GM23338 (cell line): Measurements from ENCODE around the gene AARS2. TPM values are rescaled to one million over a fixed set of nuclear protein-coding genes. Genes with fewer than 3 reads are reported as not detected.

Source experiments
- ATAC-seq: fragments of 200-7000 bp; cut with Tn5 transposase; 3 replicates; pipeline ENCODE4 v1.9.1; 2020
- DNase-seq: peaks from one replicate; pipeline ENCODE4 v3.0.0-alpha.2; 2015; ENCODE audit warnings: low spot score
- H2AFZ ChIP-seq: fragments of 200-600 bp; sonication (generic); 2 replicates; pipeline ENCODE4 v1.8.0; 2016; ENCODE audit warnings: antibody characterized with exemption, mild to moderate bottlenecking, moderate library complexity
- H3F3A ChIP-seq: fragments of 200-600 bp; sonication (generic); replicated peaks from 2 replicates; pipeline ENCODE4 v1.8.0; 2017; ENCODE audit warnings: antibody characterized with exemption, mixed run types, low read depth
- H3K27ac ChIP-seq: fragments of 200-600 bp; sonication (generic); 2 replicates; pipeline ENCODE4 v1.6.1; 2016; ENCODE audit warnings: low read depth
- H3K27me3 ChIP-seq: fragments of 200-600 bp; sonication (generic); 2 replicates; pipeline ENCODE4 v1.8.0; 2016; ENCODE audit warnings: mild to moderate bottlenecking, mixed run types, moderate library complexity; ENCODE audit not compliant: insufficient read depth
- H3K36me3 ChIP-seq: fragments of 200-600 bp; sonication (generic); 2 replicates; pipeline ENCODE4 v1.8.0; 2016; ENCODE audit warnings: mild to moderate bottlenecking; ENCODE audit not compliant: insufficient read depth
- H3K4me1 ChIP-seq: fragments of 200-600 bp; sonication (generic); 2 replicates; pipeline ENCODE4 v1.8.0; 2016; ENCODE audit warnings: mild to moderate bottlenecking, moderate library complexity; ENCODE audit not compliant: insufficient read depth
- H3K4me2 ChIP-seq: fragments of 200-600 bp; sonication (generic); 2 replicates; pipeline ENCODE4 v1.7.1; 2017; ENCODE audit warnings: mixed run types
- H3K4me3 ChIP-seq: fragments of 200-600 bp; sonication (generic); 2 replicates; pipeline ENCODE4 v1.6.1; 2016; ENCODE audit warnings: mixed run types
- H3K79me2 ChIP-seq: fragments of 200-600 bp; sonication (generic); replicated peaks from 2 replicates; pipeline ENCODE4 v1.8.0; 2017; ENCODE audit warnings: mild to moderate bottlenecking; ENCODE audit not compliant: insufficient read depth
- H3K9me2 ChIP-seq: fragments of 200-600 bp; sonication (generic); 2 replicates; pipeline ENCODE4 v1.8.0; 2017; ENCODE audit not compliant: insufficient read depth
- H4K20me1 ChIP-seq: fragments of 200-600 bp; sonication (generic); replicated peaks from 2 replicates; pipeline ENCODE4 v1.8.0; 2017; ENCODE audit warnings: mild to moderate bottlenecking; ENCODE audit not compliant: insufficient read depth
- H3K27ac Mint-ChIP-seq: 2 replicates; pipeline ENCODE4 v1.8.0; 2020; ENCODE audit warnings: inconsistent platforms, mild to moderate bottlenecking, moderate library complexity, mixed read lengths
- H3K27me3 Mint-ChIP-seq: 3 replicates; pipeline ENCODE4 v1.8.0; 2022; ENCODE audit warnings: low read depth, mild to moderate bottlenecking, moderate library complexity, mixed read lengths, inconsistent platforms; ENCODE audit not compliant: insufficient read depth, poor library complexity
- H3K36me3 Mint-ChIP-seq: 3 replicates; pipeline ENCODE4 v1.8.0; 2021; ENCODE audit warnings: low read depth, mild to moderate bottlenecking, inconsistent platforms, moderate library complexity, mixed read lengths
- H3K4me1 Mint-ChIP-seq: 3 replicates; pipeline ENCODE4 v1.8.0; 2020; ENCODE audit warnings: mild to moderate bottlenecking, inconsistent platforms, mixed read lengths
- H3K4me3 Mint-ChIP-seq: 3 replicates; pipeline ENCODE4 v1.8.0; 2021; ENCODE audit warnings: moderate library complexity, mild to moderate bottlenecking, inconsistent platforms, mixed read lengths
- H3K9me3 Mint-ChIP-seq: 3 replicates; pipeline ENCODE4 v1.8.0; 2020; ENCODE audit warnings: moderate library complexity, mild to moderate bottlenecking, inconsistent platforms, mixed read lengths
- CREB1 ChIP-seq: fragments of 250-450 bp; sonication (Bioruptor Pico); IDR thresholded peaks from 2 replicates; pipeline ENCODE4 v1.5.0; 2020; ENCODE audit warnings: low read depth, mild to moderate bottlenecking, moderate library complexity
- EZH2 ChIP-seq: fragments of 200-600 bp; sonication (generic); IDR thresholded peaks from one replicate; pipeline ENCODE4 v1.8.0; 2017; ENCODE audit warnings: antibody characterized with exemption, mild to moderate bottlenecking, low read depth; ENCODE audit not compliant: unreplicated experiment
- EZH2phosphoT487 ChIP-seq: fragments of 200-600 bp; sonication (generic); IDR thresholded peaks from one replicate; pipeline ENCODE4 v1.8.1; 2018; ENCODE audit warnings: antibody characterized with exemption; ENCODE audit not compliant: unreplicated experiment
- JUNB ChIP-seq: IDR thresholded peaks from one replicate; pipeline ENCODE4 v1.6.1; 2016; ENCODE audit warnings: antibody characterized with exemption; ENCODE audit not compliant: unreplicated experiment
- POLR2AphosphoS5 ChIP-seq: IDR thresholded peaks from 2 replicates; pipeline ENCODE4 v1.6.1; 2016; ENCODE audit warnings: antibody characterized with exemption, low read depth
- REST ChIP-seq: IDR thresholded peaks from one replicate; pipeline ENCODE4 v1.6.1; 2018; ENCODE audit warnings: antibody characterized with exemption; ENCODE audit not compliant: unreplicated experiment
- ZNF114 ChIP-seq: fragments of 250-450 bp; sonication (Bioruptor Pico); IDR thresholded peaks from 2 replicates; pipeline ENCODE4 v1.5.0; 2020; ENCODE audit warnings: mild to moderate bottlenecking, moderate library complexity
- ZNF331 ChIP-seq: fragments of 250-450 bp; sonication (Bioruptor Pico); IDR thresholded peaks from 2 replicates; pipeline ENCODE4 v1.5.0; 2020; ENCODE audit warnings: low read depth, mild to moderate bottlenecking, moderate library complexity
- polyA plus RNA-seq: library from polyadenylated mRNA; unstranded; fragments of >200 nt; fragmentation: Nextera tagmentation; extraction: Ambion mirVana; gene quantifications from 2 replicates; pipeline ENCODE4 v1.2.1, GENCODE V29; 2016
- total RNA-seq: library from RNA; depleted of rRNA; stranded (reverse); fragments of >200 nt; shearing (Covaris generic); gene quantifications from 2 replicates; pipeline ENCODE4 v1.2.3, GENCODE V29; 2014
- TF ChIP-seq, protein P1 (sequence below): fragments of 250-450 bp; sonication (Bioruptor Pico); IDR thresholded peaks from 2 replicates; pipeline ENCODE4 v1.5.0; 2020; ENCODE audit warnings: mild to moderate bottlenecking, moderate library complexity
- TF ChIP-seq, protein P2 (sequence below): IDR thresholded peaks from 2 replicates; pipeline ENCODE4 v1.6.1; 2016; ENCODE audit warnings: antibody characterized with exemption
- TF ChIP-seq, protein P3 (sequence below), 2 experiments: fragments of 200-600 bp in 1 of 2; sonication (generic) in 1 of 2; conservative IDR thresholded peaks; 2 replicates each; pipeline versions ENCODE4 v1.5.1 to v1.6.1; 2016 to 2017; ENCODE audit warnings: antibody characterized with exemption in 2 of 2, low read depth in 2 of 2, mild to moderate bottlenecking in 2 of 2, moderate library complexity in 1 of 2

The AARS2 gene
- total and polyA plus RNA-seq, 2 experiments from 2014 or later, result 6.5 to 23.2 TPM

- no peak for TF ChIP-seq ZNF331
- no peak for TF ChIP-seq REST
- TF ChIP-seq, protein P1, sequence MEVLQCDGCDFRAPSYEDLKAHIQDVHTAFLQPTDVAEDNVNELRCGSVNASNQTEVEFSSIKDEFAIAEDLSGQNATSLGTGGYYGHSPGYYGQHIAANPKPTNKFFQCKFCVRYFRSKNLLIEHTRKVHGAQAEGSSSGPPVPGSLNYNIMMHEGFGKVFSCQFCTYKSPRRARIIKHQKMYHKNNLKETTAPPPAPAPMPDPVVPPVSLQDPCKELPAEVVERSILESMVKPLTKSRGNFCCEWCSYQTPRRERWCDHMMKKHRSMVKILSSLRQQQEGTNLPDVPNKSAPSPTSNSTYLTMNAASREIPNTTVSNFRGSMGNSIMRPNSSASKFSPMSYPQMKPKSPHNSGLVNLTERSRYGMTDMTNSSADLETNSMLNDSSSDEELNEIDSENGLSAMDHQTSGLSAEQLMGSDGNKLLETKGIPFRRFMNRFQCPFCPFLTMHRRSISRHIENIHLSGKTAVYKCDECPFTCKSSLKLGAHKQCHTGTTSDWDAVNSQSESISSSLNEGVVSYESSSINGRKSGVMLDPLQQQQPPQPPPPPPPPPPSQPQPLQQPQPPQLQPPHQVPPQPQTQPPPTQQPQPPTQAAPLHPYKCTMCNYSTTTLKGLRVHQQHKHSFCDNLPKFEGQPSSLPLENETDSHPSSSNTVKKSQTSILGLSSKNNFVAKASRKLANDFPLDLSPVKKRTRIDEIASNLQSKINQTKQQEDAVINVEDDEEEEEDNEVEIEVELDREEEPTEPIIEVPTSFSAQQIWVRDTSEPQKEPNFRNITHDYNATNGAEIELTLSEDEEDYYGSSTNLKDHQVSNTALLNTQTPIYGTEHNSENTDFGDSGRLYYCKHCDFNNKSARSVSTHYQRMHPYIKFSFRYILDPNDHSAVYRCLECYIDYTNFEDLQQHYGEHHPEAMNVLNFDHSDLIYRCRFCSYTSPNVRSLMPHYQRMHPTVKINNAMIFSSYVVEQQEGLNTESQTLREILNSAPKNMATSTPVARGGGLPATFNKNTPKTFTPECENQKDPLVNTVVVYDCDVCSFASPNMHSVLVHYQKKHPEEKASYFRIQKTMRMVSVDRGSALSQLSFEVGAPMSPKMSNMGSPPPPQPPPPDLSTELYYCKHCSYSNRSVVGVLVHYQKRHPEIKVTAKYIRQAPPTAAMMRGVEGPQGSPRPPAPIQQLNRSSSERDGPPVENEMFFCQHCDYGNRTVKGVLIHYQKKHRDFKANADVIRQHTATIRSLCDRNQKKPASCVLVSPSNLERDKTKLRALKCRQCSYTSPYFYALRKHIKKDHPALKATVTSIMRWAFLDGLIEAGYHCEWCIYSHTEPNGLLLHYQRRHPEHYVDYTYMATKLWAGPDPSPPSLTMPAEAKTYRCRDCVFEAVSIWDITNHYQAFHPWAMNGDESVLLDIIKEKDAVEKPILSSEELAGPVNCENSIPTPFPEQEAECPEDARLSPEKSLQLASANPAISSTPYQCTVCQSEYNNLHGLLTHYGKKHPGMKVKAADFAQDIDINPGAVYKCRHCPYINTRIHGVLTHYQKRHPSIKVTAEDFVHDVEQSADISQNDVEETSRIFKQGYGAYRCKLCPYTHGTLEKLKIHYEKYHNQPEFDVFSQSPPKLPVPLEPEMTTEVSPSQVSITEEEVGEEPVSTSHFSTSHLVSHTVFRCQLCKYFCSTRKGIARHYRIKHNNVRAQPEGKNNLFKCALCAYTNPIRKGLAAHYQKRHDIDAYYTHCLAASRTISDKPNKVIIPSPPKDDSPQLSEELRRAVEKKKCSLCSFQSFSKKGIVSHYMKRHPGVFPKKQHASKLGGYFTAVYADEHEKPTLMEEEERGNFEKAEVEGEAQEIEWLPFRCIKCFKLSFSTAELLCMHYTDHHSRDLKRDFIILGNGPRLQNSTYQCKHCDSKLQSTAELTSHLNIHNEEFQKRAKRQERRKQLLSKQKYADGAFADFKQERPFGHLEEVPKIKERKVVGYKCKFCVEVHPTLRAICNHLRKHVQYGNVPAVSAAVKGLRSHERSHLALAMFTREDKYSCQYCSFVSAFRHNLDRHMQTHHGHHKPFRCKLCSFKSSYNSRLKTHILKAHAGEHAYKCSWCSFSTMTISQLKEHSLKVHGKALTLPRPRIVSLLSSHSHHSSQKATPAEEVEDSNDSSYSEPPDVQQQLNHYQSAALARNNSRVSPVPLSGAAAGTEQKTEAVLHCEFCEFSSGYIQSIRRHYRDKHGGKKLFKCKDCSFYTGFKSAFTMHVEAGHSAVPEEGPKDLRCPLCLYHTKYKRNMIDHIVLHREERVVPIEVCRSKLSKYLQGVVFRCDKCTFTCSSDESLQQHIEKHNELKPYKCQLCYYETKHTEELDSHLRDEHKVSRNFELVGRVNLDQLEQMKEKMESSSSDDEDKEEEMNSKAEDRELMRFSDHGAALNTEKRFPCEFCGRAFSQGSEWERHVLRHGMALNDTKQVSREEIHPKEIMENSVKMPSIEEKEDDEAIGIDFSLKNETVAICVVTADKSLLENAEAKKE (CRISPR knock-in tag), result no peak
- no peak for TF ChIP-seq EZH2
- TF ChIP-seq JUNB, result no peak
- TF ChIP-seq POLR2AphosphoS5, result no peak
- TF ChIP-seq EZH2phosphoT487, result no peak
- TF ChIP-seq, protein P2, sequence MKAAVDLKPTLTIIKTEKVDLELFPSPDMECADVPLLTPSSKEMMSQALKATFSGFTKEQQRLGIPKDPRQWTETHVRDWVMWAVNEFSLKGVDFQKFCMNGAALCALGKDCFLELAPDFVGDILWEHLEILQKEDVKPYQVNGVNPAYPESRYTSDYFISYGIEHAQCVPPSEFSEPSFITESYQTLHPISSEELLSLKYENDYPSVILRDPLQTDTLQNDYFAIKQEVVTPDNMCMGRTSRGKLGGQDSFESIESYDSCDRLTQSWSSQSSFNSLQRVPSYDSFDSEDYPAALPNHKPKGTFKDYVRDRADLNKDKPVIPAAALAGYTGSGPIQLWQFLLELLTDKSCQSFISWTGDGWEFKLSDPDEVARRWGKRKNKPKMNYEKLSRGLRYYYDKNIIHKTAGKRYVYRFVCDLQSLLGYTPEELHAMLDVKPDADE, result no peak
- no peak for TF ChIP-seq CREB1 (CRISPR knock-in tag)
- no peak for TF ChIP-seq ZNF114 (CRISPR knock-in tag)
- TF ChIP-seq, protein P3, sequence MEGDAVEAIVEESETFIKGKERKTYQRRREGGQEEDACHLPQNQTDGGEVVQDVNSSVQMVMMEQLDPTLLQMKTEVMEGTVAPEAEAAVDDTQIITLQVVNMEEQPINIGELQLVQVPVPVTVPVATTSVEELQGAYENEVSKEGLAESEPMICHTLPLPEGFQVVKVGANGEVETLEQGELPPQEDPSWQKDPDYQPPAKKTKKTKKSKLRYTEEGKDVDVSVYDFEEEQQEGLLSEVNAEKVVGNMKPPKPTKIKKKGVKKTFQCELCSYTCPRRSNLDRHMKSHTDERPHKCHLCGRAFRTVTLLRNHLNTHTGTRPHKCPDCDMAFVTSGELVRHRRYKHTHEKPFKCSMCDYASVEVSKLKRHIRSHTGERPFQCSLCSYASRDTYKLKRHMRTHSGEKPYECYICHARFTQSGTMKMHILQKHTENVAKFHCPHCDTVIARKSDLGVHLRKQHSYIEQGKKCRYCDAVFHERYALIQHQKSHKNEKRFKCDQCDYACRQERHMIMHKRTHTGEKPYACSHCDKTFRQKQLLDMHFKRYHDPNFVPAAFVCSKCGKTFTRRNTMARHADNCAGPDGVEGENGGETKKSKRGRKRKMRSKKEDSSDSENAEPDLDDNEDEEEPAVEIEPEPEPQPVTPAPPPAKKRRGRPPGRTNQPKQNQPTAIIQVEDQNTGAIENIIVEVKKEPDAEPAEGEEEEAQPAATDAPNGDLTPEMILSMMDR (conservative IDR thresholded peaks at IDR 0.05; ENCODE audit: low read depth in 2 of 2), result no peak
- Mint-ChIP-seq H3K4me3 (no peak overlapping the region), H3K9me3 (no peaks in the 10 kb centered on the region), H3K4me1 (peaks cover 17% of the 10 kb centered on the region), H3K27ac (no peak overlapping the region), H3K27me3 (peaks cover 2% of the 10 kb centered on the region), H3K36me3 (no peaks in the 10 kb centered on the region)
- 0 out of 2 replicates have a peak, but pooled peaks cover 4% of the 10 kb centered on the region for H3K9me2 ChIP-seq
- ATAC-seq (no peak), DNase-seq (no peak)
- no peaks in the 10 kb centered on the region for H3K79me2 ChIP-seq
- H3K27ac ChIP-seq, result no peak overlapping the region
- H3K4me3 ChIP-seq, result no peak overlapping the region
- no peaks in the 10 kb centered on the region for H3K27me3 ChIP-seq
- no peaks in the 10 kb centered on the region for H3F3A ChIP-seq
- no peak overlapping the region; the same call in 1 of the 2 replicates for H3K4me2 ChIP-seq
- peaks cover 12% of the 10 kb centered on the region; the same call in 1 of the 2 replicates for H3K4me1 ChIP-seq
- no peaks in the 10 kb centered on the region for H3K36me3 ChIP-seq
- H4K20me1 ChIP-seq, result no peaks in the 10 kb centered on the region
- H2AFZ ChIP-seq, result peak overlapping the region; percentile 74; the same call in 1 of the 2 replicates
These were observed 22.5 kb upstream of the AARS2 start for GRCh38 chr6:44335631-44336030.
